ENCODE results near the gene CHTOP. TPM values are rescaled to one million over a fixed set of nuclear protein-coding genes. Genes with fewer than 3 reads are reported as not detected.

Gene CHTOP
- polyA plus RNA-seq, 1 of the 3 experiments (the other 2 are of a cell fraction) = 84.9 TPM

- TF ChIP-seq IRF3 (IDR thresholded peaks at IDR 0.05; ENCODE audit: low read depth, low read length) (no peak), POLR2AphosphoS5 (IDR thresholded peaks at IDR 0.05; ENCODE audit: low read depth, low read length) (no peak; the same call in 1 of the 2 replicates), MEF2A (IDR thresholded peaks at IDR 0.05; ENCODE audit: borderline replicate concordance, low read depth) (no peak), JUND (IDR thresholded peaks at IDR 0.05) (no peak), EP300 (IDR thresholded peaks at IDR 0.05; ENCODE audit: borderline replicate concordance in 1 of 2, low read depth in 1 of 2, low read length in 1 of 2) (no peak), MXI1 (IDR thresholded peaks at IDR 0.05; ENCODE audit: low read depth, low read length) (no peak)
Measured at GRCh38 chr1:153648000-153648643, 14.3 kb downstream of the CHTOP start (continued).

GRCh38 chr1:153649137-153649862 is 15.4 kb downstream of the CHTOP start:
- H3K4me3 ChIP-seq (ENCODE audit: low read depth in 2 of 2, low read length in 1 of 2) = no peak overlapping the region
- peaks cover 19 to 23% of the 10 kb centered on the region in 2 experiments for H3K36me3 ChIP-seq (replicated peaks in 1 of 2; ENCODE audit: control insufficient read depth in 1 of 2, insufficient read depth in 2 of 2, low read length in 1 of 2)
- TF ChIP-seq GABPA (IDR thresholded peaks at IDR 0.05; ENCODE audit: low read depth) (no peak), YY1 (IDR thresholded peaks at IDR 0.05; ENCODE audit: low read depth) (no peak), PBX3 (IDR thresholded peaks at IDR 0.05) (no peak), GATA2 (CRISPR knock-in tag; IDR thresholded peaks at IDR 0.05) (no peak), FOXJ3 (CRISPR knock-in tag; IDR thresholded peaks at IDR 0.05) (no peak), CTCF (IDR thresholded peaks at IDR 0.05) (no peak), RAD21 (IDR thresholded peaks at IDR 0.05; ENCODE audit: low read length) (no peak), NFIC (IDR thresholded peaks at IDR 0.05; ENCODE audit: borderline replicate concordance) (no peak), SMC3 (IDR thresholded peaks at IDR 0.05; ENCODE audit: low read depth, low read length) (no peak), EZH2phosphoT487 (IDR thresholded peaks at IDR 0.05; ENCODE audit: borderline replicate concordance, low read depth) (no peak), FOXM1 (IDR thresholded peaks at IDR 0.05; ENCODE audit: low read depth) (no peak), MXI1 (IDR thresholded peaks at IDR 0.05; ENCODE audit: low read depth, low read length) (no peak)
- POLR2A ChIA-PET = interaction anchor here (6.4 kb wide), 1 partner anchor 15 kb away, joined by 32 read pairs; the partner anchor contains the start of gene CHTOP
- no peak for DNase-seq
- H3K9ac ChIP-seq = no peak overlapping the region
- CTCF ChIA-PET = interaction anchor here (0.7 to 1.5 kb wide), 4 partner anchors 10 to 55 kb away, joined by 3 to 4 read pairs (median 4); partner anchors contain the start of genes CHTOP and SNAPIN
- no peaks in the 10 kb centered on the region for H3K9me3 ChIP-seq
- H2AFZ ChIP-seq (ENCODE audit: low read depth) = no peak overlapping the region
- no peak overlapping the region; a peak in 1 of 4 replicates for H3K27ac ChIP-seq (ENCODE audit: low read depth in 2 of 2, low read length in 1 of 2)
- H3F3A ChIP-seq (replicated peaks; ENCODE audit: insufficient read depth) = peaks cover 16% of the 10 kb centered on the region
- H3K79me2 ChIP-seq (ENCODE audit: insufficient read depth) = no peaks in the 10 kb centered on the region
- H3K9me2 ChIP-seq = no peaks in the 10 kb centered on the region
- WGBS (ENCODE audit: low lambda C conversion rate) = 67% methylated on average over 3 of the region's 3 CpGs
- H4K20me1 ChIP-seq (ENCODE audit: insufficient read depth) = no peaks in the 10 kb centered on the region
- no peak overlapping the region for H3K4me2 ChIP-seq
- H3K4me1 ChIP-seq (ENCODE audit: control insufficient read depth in 1 of 2, insufficient read depth in 2 of 2, low read depth in 1 of 2, low read length in 1 of 2) = peaks cover 0 to 10% of the 10 kb centered on the region in 2 experiments; a peak in 1 of 4 replicates
- no peaks in the 10 kb centered on the region for H3K27me3 ChIP-seq (ENCODE audit: insufficient read depth)
